Common myeloid progenitor, CD34-positive (primary cell): ENCODE data around the gene SALL3.

Experiments
- CTCF ChIA-PET: fragments of 350-600 bp; sonication (Branson Sonifier 250); formaldehyde crosslinking; loops from one replicate; lab custom pipeline; 2021; ENCODE audit warnings: antibody characterized with exemption; lab: Charles Lee
- POLR2A ChIA-PET: fragments of 350-600 bp; sonication (Branson Sonifier 250); formaldehyde crosslinking; loops from one replicate; lab custom pipeline; 2021; ENCODE audit warnings: antibody characterized with exemption; lab: Charles Lee
- DNase-seq, 3 donors: peaks; one replicate each; pipeline versions ENCODE4 v3.0.0 to v3.0.0-alpha.2; 2013
- H3K27ac ChIP-seq, 2 experiments: 1 replicate in 1 of 2; 2 replicates in 1 of 2; pipeline ENCODE4 v1.7.0; 2013; ENCODE audit warnings: inconsistent platforms in 2 of 2, low read length in 2 of 2, mild to moderate bottlenecking in 2 of 2, low read depth in 1 of 2, moderate library complexity in 1 of 2; ENCODE audit not compliant: severe bottlenecking in 2 of 2, insufficient read depth in 1 of 2, poor library complexity in 1 of 2
- H3K27me3 ChIP-seq, 5 experiments: replicated peaks in 2 of 5; 1 replicate in 3 of 5; 2 replicates in 2 of 5; pipeline versions ENCODE4 v1.6.1 to v1.7.0; 2013; ENCODE audit warnings: low read length in 4 of 5, mild to moderate bottlenecking in 2 of 5, moderate library complexity in 2 of 5, inconsistent platforms in 1 of 5; ENCODE audit not compliant: insufficient read depth in 5 of 5, control insufficient read depth in 4 of 5
- H3K36me3 ChIP-seq, 4 experiments: 1 replicate in 2 of 4; 2 replicates in 2 of 4; pipeline versions ENCODE4 v1.6.1 to v1.7.0; 2013; ENCODE audit warnings: low read length in 3 of 4, control low read depth in 1 of 4, mild to moderate bottlenecking in 1 of 4; ENCODE audit not compliant: control insufficient read depth in 4 of 4, insufficient read depth in 4 of 4
- H3K4me1 ChIP-seq, 4 experiments: 1 replicate in 3 of 4; 2 replicates in 1 of 4; pipeline versions ENCODE4 v1.6.1 to v1.7.1; 2013; ENCODE audit warnings: low read length in 3 of 4, mild to moderate bottlenecking in 3 of 4, control low read depth in 1 of 4, inconsistent platforms in 1 of 4, moderate library complexity in 1 of 4; ENCODE audit not compliant: control insufficient read depth in 4 of 4, insufficient read depth in 4 of 4; ENCODE audit errors: control extremely low read depth in 1 of 4
- H3K4me3 ChIP-seq, 7 experiments: 1 replicate in 4 of 7; 2 replicates in 3 of 7; pipeline versions ENCODE4 v1.5.1 to v1.7.0; 2013; ENCODE audit warnings: mild to moderate bottlenecking in 7 of 7, low read length in 6 of 7, moderate library complexity in 6 of 7, inconsistent platforms in 2 of 7, low read depth in 2 of 7, control low read depth in 1 of 7; ENCODE audit not compliant: insufficient read depth in 4 of 7, control insufficient read depth in 1 of 7; ENCODE audit errors: extremely low read depth in 1 of 7
- H3K9me3 ChIP-seq, 5 experiments: 1 replicate in 4 of 5; 2 replicates in 1 of 5; pipeline versions ENCODE4 v1.6.1 to v1.7.1; 2013; ENCODE audit warnings: low read length in 4 of 5, mild to moderate bottlenecking in 2 of 5, inconsistent platforms in 1 of 5, low read depth in 1 of 5, moderate library complexity in 1 of 5; ENCODE audit not compliant: control insufficient read depth in 4 of 5, insufficient read depth in 2 of 5; ENCODE audit errors: control extremely low read depth in 1 of 5
- WGBS: methylation state at CpG from one replicate; pipeline ENCODE4 v1.1.5; 2013; ENCODE audit not compliant: insufficient coverage; 5-methylcytosine and 5-hydroxymethylcytosine counted together

SALL3 gene

GRCh38 chr18:79000997-79001396 lies 21.4 kb downstream of the SALL3 start:
- Histone ChIP-seq H3K27me3 (peaks cover 0 to 42% (median 11%) of the 10 kb centered on the region in 5 experiments), H3K9me3 (no peaks in the 10 kb centered on the region), H3K27ac (no peak overlapping the region), H3K4me1 (no peaks in the 10 kb centered on the region), H3K4me3 (no peak overlapping the region), H3K36me3 (no peaks in the 10 kb centered on the region)
- 95% methylated on average over 12 of the region's 13 CpGs for WGBS
- no peak for DNase-seq
- POLR2A ChIA-PET: no interaction called here
- CTCF ChIA-PET: no interaction called here

DNA sequence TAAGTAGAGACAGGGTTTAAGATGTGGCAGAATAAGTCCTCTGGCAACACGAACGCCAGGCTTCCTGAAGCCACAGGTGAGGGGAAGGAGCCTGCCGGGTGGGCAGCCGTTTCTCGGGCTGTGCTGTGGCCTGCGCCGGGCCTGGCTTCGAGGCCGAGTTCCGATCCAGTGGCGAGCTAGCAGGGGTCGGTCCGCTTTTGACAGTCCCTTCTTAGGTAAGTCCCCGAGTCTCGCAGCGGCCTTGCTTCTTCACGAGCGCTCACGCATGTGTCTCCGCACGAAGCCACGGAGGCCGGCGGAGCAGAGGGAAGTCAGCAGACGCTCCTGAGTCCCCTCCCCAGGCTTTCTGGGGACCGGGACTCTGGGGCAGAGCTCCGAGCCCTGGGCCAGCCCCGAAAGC lies 26.0 kb downstream of the SALL3 start:
- 88% methylated on average over 24 of the region's 28 CpGs for WGBS
- DNase-seq: no peak
- Histone ChIP-seq H3K27ac (no peak overlapping the region), H3K4me3 (no peak overlapping the region), H3K4me1 (no peaks in the 10 kb centered on the region), H3K9me3 (peaks cover 0 to 11% (median 0%) of the 10 kb centered on the region in 5 experiments), H3K36me3 (no peaks in the 10 kb centered on the region), H3K27me3 (peaks cover 0 to 35% (median 11%) of the 10 kb centered on the region in 5 experiments)
- ChIA-PET POLR2A (no interaction called here), CTCF (no interaction called here)

DNA sequence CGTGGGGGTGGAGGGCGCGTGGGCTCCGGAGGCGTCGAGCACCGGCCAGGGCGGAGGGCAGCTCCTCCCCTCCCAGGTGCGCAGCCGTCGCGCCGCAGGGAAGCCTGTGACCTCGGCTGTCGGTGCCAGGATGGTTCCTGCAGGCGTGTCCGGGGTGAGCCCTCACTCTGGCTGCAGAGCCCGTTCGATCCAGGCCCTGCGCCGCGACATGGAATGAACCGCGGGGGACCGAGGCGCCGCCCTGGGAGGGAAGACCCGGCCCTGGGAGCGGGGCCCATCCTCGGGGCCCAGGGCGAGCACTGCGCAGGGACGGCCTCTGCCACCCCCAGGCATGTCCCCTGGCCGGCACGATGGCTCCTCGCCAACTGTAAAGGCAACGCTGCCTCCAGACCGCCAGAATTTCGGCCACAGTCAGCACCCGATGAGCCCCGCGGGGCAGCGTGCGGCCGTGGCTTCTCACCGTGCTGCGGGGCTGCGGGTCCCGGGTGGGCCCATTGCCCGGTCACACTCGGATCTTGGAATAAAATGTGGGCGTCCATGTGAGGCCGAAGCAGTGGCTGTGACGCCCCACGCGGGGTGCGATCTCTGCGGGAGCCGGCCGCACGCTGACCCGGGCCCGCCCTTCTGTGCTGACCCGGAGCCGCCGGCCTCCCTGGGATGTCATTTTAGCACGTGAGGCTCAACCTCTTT lies 26.6 kb downstream of the SALL3 start:
- H3K36me3 ChIP-seq: no peaks in the 10 kb centered on the region
- DNase-seq: no peak
- ChIA-PET CTCF (no interaction called here), POLR2A (no interaction called here)
- no peaks in the 10 kb centered on the region for H3K4me1 ChIP-seq
- H3K9me3 ChIP-seq: peaks cover 0 to 11% (median 0%) of the 10 kb centered on the region in 5 experiments
- H3K27me3 ChIP-seq: peaks cover 0 to 32% (median 11%) of the 10 kb centered on the region in 5 experiments
- no peak overlapping the region for H3K4me3 ChIP-seq
- H3K27ac ChIP-seq: no peak overlapping the region
- WGBS: 84% methylated on average over 66 of the region's 67 CpGs

- WGBS: 98% methylated on average over 7 of the region's 9 CpGs
- Histone ChIP-seq H3K36me3 (no peaks in the 10 kb centered on the region), H3K4me3 (no peak overlapping the region), H3K27ac (no peak overlapping the region), H3K27me3 (peaks cover 0 to 33% (median 9%) of the 10 kb centered on the region in 5 experiments), H3K4me1 (no peaks in the 10 kb centered on the region), H3K9me3 (peaks cover 0 to 11% (median 0%) of the 10 kb centered on the region in 5 experiments)
- CTCF ChIA-PET: no interaction called here
- POLR2A ChIA-PET: no interaction called here
- DNase-seq: no peak
Measured at GRCh38 chr18:79007440-79007839, 27.8 kb downstream of the SALL3 start.

DNA sequence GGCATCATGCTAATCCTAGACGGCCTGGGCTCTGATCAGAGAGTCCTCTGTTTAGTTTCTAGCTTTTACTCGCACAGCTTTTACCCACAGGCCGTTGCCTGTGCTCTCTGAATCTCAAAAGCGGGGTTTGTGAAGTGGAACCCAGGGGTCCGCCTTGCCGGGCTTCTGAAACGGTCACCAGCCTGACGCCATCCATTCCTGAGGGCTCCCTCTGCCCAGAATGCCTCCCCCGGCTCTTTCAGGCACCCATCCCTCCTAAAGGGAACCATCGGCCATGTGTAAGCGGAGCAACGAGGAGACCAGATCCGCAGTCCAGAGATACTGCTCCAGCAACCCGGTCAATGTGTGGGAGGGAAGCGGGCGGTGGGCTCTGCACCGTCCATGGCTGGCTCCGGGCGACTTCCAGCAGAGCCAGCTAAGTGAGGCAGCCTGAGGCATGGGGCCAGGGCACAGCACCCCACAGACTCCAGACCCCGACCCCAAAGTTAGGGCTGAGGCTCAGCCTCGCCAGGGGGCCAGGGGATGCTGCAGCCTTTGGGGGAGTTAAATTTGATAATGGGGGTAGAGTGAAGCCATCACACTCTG lies 28.8 kb downstream of the SALL3 start:
- 97% methylated on average over 21 of the region's 21 CpGs for WGBS
- H3K4me1 ChIP-seq: no peaks in the 10 kb centered on the region
- no peaks in the 10 kb centered on the region for H3K36me3 ChIP-seq
- H3K9me3 ChIP-seq: peaks cover 0 to 11% (median 0%) of the 10 kb centered on the region in 5 experiments
- ChIA-PET POLR2A (no interaction called here), CTCF (no interaction called here)
- H3K27me3 ChIP-seq: peaks cover 0 to 33% (median 10%) of the 10 kb centered on the region in 5 experiments
- H3K27ac ChIP-seq: no peak overlapping the region
- no peak for DNase-seq
- no peak overlapping the region for H3K4me3 ChIP-seq

DNA sequence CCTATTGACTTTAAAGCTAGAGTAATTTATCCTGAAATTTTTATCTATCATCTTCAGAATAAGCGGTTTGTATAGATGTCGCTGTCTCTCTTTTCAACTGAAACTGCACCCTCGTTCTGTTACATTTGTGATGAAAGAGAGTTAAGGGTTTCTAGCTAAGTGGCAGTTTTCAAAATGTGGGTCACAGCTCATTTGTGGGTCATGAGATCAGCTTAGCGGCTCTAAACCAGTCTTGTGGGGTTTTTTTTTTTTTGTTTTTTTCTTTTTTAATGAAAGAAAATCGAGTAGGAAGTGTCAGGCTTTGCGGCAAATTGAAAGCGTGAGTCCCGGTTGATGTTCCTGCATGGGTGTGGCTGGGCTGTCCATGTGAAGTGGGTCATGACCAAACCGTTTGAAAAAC lies 31.2 kb downstream of the SALL3 start:
- ChIA-PET CTCF (interaction anchor here (0.7 kb wide), 1 partner anchor 191 kb away, joined by 4 read pairs; no protein-coding TSS in a partner anchor), POLR2A (no interaction called here)
- Histone ChIP-seq H3K27me3 (peaks cover 0 to 23% (median 10%) of the 10 kb centered on the region in 5 experiments), H3K9me3 (peaks cover 0 to 11% (median 0%) of the 10 kb centered on the region in 5 experiments), H3K4me3 (no peak overlapping the region), H3K27ac (no peak overlapping the region), H3K36me3 (no peaks in the 10 kb centered on the region), H3K4me1 (no peaks in the 10 kb centered on the region)
- WGBS: 98% methylated on average over 8 of the region's 9 CpGs
- no peak for DNase-seq

GRCh38 chr18:79011300-79011870 lies 31.8 kb downstream of the SALL3 start:
- ChIA-PET CTCF (no interaction called here), POLR2A (no interaction called here)
- DNase-seq: no peak
- peaks cover 0 to 17% (median 10%) of the 10 kb centered on the region in 5 experiments for H3K27me3 ChIP-seq
- H3K36me3 ChIP-seq: no peaks in the 10 kb centered on the region
- no peak overlapping the region for H3K4me3 ChIP-seq
- 91% methylated on average over 13 of the region's 17 CpGs for WGBS
- H3K9me3 ChIP-seq: peaks cover 0 to 11% (median 0%) of the 10 kb centered on the region in 5 experiments
- no peaks in the 10 kb centered on the region for H3K4me1 ChIP-seq
- H3K27ac ChIP-seq: no peak overlapping the region
